ENCODE data around the gene IQSEC1. TPM values are rescaled to one million over a fixed set of nuclear protein-coding genes. Genes with fewer than 3 reads are reported as not detected.

Gene IQSEC1
- total and polyA plus RNA-seq, 10 of the 15 experiments (the other 5 are each of a cell fraction or from before 2014, with no cell fraction given), result 0.92 to 55.2 (median 8.5) TPM

- TF ChIP-seq ATF3 (IDR thresholded peaks at IDR 0.05; ENCODE audit: borderline replicate concordance, extremely low read depth, low read depth, low read length) (no peak), BACH1 (IDR thresholded peaks at IDR 0.05; ENCODE audit: borderline replicate concordance) (no peak), CTCF (IDR thresholded peaks at IDR 0.05 in 2 of 3, conservative IDR thresholded peaks at IDR 0.05 in 1 of 3; ENCODE audit: control insufficient read depth in 2 of 3, extremely low read depth in 1 of 3, insufficient read depth in 1 of 3, low read depth in 3 of 3, low read length in 3 of 3) (no peak), GATAD2B (conservative IDR thresholded peaks at IDR 0.05; ENCODE audit: low read depth) (no peak), FOS (IDR thresholded peaks at IDR 0.05; ENCODE audit: borderline replicate concordance, extremely low read depth, insufficient read length) (no peak), HSF1 (IDR thresholded peaks at IDR 0.05; ENCODE audit: low read depth, low read length) (no peak), TCF7 (IDR thresholded peaks at IDR 0.05; ENCODE audit: borderline replicate concordance) (peak; percentile 97), RUNX3 (IDR thresholded peaks at IDR 0.05; ENCODE audit: low read length) (peak; percentile 98), TAF1 (IDR thresholded peaks at IDR 0.05; ENCODE audit: borderline replicate concordance, low read depth, low read length) (no peak), SUPT20H (IDR thresholded peaks at IDR 0.05; ENCODE audit: borderline replicate concordance, control insufficient read depth, low read depth, low read length) (no peak), IRF5 (IDR thresholded peaks at IDR 0.05; ENCODE audit: borderline replicate concordance) (no peak), RELA (IDR thresholded peaks at IDR 0.05; ENCODE audit: borderline replicate concordance, partially characterized antibody) (no peak), ZBTB40 (IDR thresholded peaks at IDR 0.05; ENCODE audit: borderline replicate concordance) (no peak), USF1 (IDR thresholded peaks at IDR 0.05; ENCODE audit: borderline replicate concordance, extremely low read length, insufficient read depth, low read depth, low read length) (no peak), JUNB (IDR thresholded peaks at IDR 0.05) (peak; percentile 53; the same call in 1 of the 2 replicates)
These were observed 70.7 kb downstream of the IQSEC1 start (continued) for GRCh38 chr3:13002398-13003124.

All from GM12878 (cell line).